Breast epithelium (tissue), 4 donors: Measurements from ENCODE around the gene SLC23A2. TPM values are rescaled to one million over a fixed set of nuclear protein-coding genes. Genes with fewer than 3 reads are reported as not detected.

ENCODE experiments used
- DNase-seq, 2 donors: peaks; one replicate each; pipeline ENCODE4 v3.0.0-alpha.2; 2019; ENCODE audit warnings: low spot score in 2 of 2
- H3K27ac ChIP-seq, 2 donors: fragments of 200-600 bp; sonication (generic) in 1 of 2; one replicate each; pipeline ENCODE4 v1.5.1; 2016 to 2019; ENCODE audit warnings: mild to moderate bottlenecking in 1 of 2
- H3K27me3 ChIP-seq, 2 donors: fragments of 200-600 bp; sonication (generic) in 1 of 2; one replicate each; pipeline versions ENCODE4 v1.5.1 to v1.6.0; 2017 to 2019; ENCODE audit warnings: control low read depth in 1 of 2, mild to moderate bottlenecking in 1 of 2
- H3K36me3 ChIP-seq: fragments of 200-600 bp; one replicate; pipeline ENCODE4 v1.5.1; 2019
- H3K4me1 ChIP-seq, 2 donors: fragments of 200-600 bp; sonication (generic); one replicate each; pipeline ENCODE4 v1.5.1; 2016 to 2019; ENCODE audit warnings: control low read depth in 1 of 2
- H3K4me3 ChIP-seq, 3 donors: fragments of 200-600 bp; sonication (generic); 1 replicate in 2 of 3; 2 replicates in 1 of 3; pipeline ENCODE4 v1.5.1; 2016 to 2019; ENCODE audit warnings: mild to moderate bottlenecking in 3 of 3, moderate library complexity in 2 of 3
- H3K9me3 ChIP-seq, 2 donors: fragments of 200-600 bp; sonication (generic) in 1 of 2; one replicate each; pipeline ENCODE4 v1.5.1; 2016 to 2019; ENCODE audit warnings: control low read depth in 1 of 2
- CTCF ChIP-seq, 3 donors: fragments of 450-650 bp; IDR thresholded peaks; one replicate each; pipeline ENCODE4 v1.5.1; 2016 to 2017; ENCODE audit warnings: antibody characterized with exemption in 3 of 3, mild to moderate bottlenecking in 3 of 3, moderate library complexity in 3 of 3
- POLR2A ChIP-seq: fragments of 450-650 bp; IDR thresholded peaks from one replicate; pipeline ENCODE4 v1.6.1; 2016; ENCODE audit warnings: antibody characterized with exemption, mild to moderate bottlenecking, moderate library complexity
- POLR2AphosphoS5 ChIP-seq, 3 donors: sonication (generic); formaldehyde crosslinking; IDR thresholded peaks; one replicate each; pipeline ENCODE4 v1.6.1; 2017; ENCODE audit warnings: antibody characterized with exemption in 3 of 3
- intact Hi-C: fragments of 100-400 bp; cut with DNase I; formaldehyde crosslinking; loops from one replicate; pipeline ENCODE4 v1.15.1; 2023; ENCODE audit warnings: low total_unique reads
- total RNA-seq, 3 donors: library from RNA; depleted of rRNA; stranded (reverse); fragments of >200 nt; gene quantifications; one replicate each; pipeline ENCODE4 v1.1.0, GENCODE V29; 2016

Gene SLC23A2
- total RNA-seq, 3 donors from 2014 or later, result 14.6 to 18.6 (median 15.4) TPM

- Histone ChIP-seq H3K27me3 (no peaks in the 10 kb centered on the region), H3K27ac (peak overlapping the region in 1 of 2 donors; percentile 81), H3K4me1 (no peaks in the 10 kb centered on the region), H3K4me3 (no peak overlapping the region), H3K9me3 (no peaks in the 10 kb centered on the region), H3K36me3 (no peaks in the 10 kb centered on the region)
- no peak for TF ChIP-seq CTCF (IDR thresholded peaks at IDR 0.05)
- no peak for TF ChIP-seq POLR2AphosphoS5 (IDR thresholded peaks at IDR 0.05)
- no peak for TF ChIP-seq POLR2A
- DNase-seq, result no peak
- intact Hi-C loops, result no loop called here
These were observed 189.1 kb downstream of the SLC23A2 start for GRCh38 chr20:4812216-4812615.

GRCh38 chr20:4811661-4812181 lies 189.6 kb downstream of the SLC23A2 start:
- DNase-seq, result no peak
- no peak overlapping the region for H3K4me3 ChIP-seq
- no peaks in the 10 kb centered on the region for H3K9me3 ChIP-seq
- TF ChIP-seq CTCF (IDR thresholded peaks at IDR 0.05) (no peak), POLR2AphosphoS5 (IDR thresholded peaks at IDR 0.05) (no peak), POLR2A (no peak)
- no peaks in the 10 kb centered on the region for H3K36me3 ChIP-seq
- peak overlapping the region in 1 of 2 donors; percentile 81 for H3K27ac ChIP-seq
- H3K27me3 ChIP-seq, result no peaks in the 10 kb centered on the region
- no peaks in the 10 kb centered on the region for H3K4me1 ChIP-seq
- intact Hi-C loops, result no loop called here

DNA sequence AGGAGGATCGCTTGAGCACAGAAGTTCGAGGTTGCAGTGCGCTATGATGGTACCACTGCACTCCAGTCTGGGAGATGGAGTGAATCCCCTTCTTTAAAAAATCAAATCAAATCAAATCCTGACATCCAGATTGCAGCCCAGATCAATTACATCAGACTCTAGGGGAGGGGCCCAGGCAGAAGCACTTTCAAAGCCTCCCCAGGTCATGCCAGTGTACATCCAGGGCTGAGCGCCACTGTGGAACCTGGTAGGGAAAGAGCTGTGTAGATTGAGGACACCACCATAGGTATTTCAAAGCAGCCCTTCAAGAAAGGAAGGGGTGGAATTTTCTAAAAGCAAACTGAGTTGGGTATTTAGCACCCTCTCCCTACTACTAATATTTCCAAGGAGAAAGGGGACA lies 190.1 kb downstream of the SLC23A2 start:
- no peaks in the 10 kb centered on the region for H3K9me3 ChIP-seq
- no peaks in the 10 kb centered on the region for H3K27me3 ChIP-seq
- H3K4me3 ChIP-seq, result no peak overlapping the region
- no peaks in the 10 kb centered on the region for H3K36me3 ChIP-seq
- peak overlapping the region in 1 of 2 donors; percentile 19 for H3K27ac ChIP-seq
- intact Hi-C loops, result no loop called here
- TF ChIP-seq POLR2AphosphoS5 (IDR thresholded peaks at IDR 0.05) (no peak), POLR2A (no peak), CTCF (IDR thresholded peaks at IDR 0.05) (no peak)
- H3K4me1 ChIP-seq, result no peaks in the 10 kb centered on the region
- DNase-seq, result no peak

DNA sequence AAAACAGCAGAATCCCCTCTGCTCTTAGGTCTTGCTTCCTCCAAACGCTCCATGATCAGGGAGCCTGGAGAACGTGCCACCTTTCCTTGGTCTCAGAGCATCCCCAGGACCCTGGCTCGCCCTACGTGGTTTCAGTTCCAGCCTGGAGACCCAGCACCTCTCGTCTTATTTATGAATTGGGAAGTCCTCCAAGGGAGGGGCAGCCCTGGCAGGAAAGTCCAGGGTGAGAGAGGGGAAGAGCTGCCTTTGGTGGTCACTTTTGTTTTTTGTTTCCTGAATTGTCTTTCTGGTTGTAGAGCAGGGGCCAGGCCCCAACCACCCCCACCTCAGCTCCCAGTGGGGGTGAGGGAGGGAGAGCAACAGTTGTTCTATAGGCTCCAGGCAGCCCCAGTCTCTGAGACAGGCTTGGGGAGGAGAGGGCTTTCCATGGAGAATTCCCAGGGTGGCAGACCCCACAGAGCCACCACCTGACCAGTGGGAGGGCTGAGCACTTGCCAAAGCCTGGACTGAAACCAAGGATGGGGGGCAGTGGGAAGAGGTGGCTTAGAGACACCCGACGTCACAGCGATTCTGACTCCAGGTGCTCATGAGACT lies 190.8 kb downstream of the SLC23A2 start:
- intact Hi-C loops, result no loop called here
- Histone ChIP-seq H3K4me3 (no peak overlapping the region), H3K9me3 (no peaks in the 10 kb centered on the region), H3K27me3 (no peaks in the 10 kb centered on the region), H3K4me1 (no peaks in the 10 kb centered on the region), H3K36me3 (no peaks in the 10 kb centered on the region), H3K27ac (no peak overlapping the region)
- TF ChIP-seq POLR2A (no peak), CTCF (IDR thresholded peaks at IDR 0.05) (no peak), POLR2AphosphoS5 (IDR thresholded peaks at IDR 0.05) (no peak)
- DNase-seq, result no peak

DNA sequence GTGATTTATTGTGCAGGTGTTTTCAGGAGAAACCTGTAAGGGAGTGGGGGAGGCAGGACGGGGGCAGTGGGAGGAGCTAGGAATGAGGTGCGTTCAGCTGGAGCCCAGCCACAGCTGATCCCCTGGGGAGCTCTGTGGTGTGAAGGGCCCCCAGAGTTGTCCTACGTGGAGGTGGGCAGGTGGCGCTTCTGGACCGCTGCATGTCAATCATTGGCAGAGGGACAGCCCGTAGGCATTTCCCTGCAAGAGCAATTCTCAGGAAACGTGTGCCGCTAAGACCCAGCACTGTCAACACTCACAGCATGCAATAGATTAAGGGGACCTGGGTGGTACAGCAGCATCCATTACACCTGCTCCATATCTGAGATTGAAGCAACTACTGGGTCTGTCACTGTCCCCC lies 191.6 kb downstream of the SLC23A2 start:
- no peaks in the 10 kb centered on the region for H3K9me3 ChIP-seq
- TF ChIP-seq CTCF (IDR thresholded peaks at IDR 0.05) (no peak), POLR2AphosphoS5 (IDR thresholded peaks at IDR 0.05) (no peak), POLR2A (no peak)
- H3K4me3 ChIP-seq, result no peak overlapping the region
- H3K36me3 ChIP-seq, result no peaks in the 10 kb centered on the region
- H3K4me1 ChIP-seq, result no peaks in the 10 kb centered on the region
- no peak overlapping the region for H3K27ac ChIP-seq
- intact Hi-C loops, result loop anchor here (2.0 kb wide), 1 partner anchor 23 kb away; no protein-coding TSS in a partner anchor
- H3K27me3 ChIP-seq, result no peaks in the 10 kb centered on the region
- DNase-seq, result no peak
